GM12891 (cell line): ENCODE results near the gene PARP3.

ENCODE experiments used
- POLR2AphosphoS5 ChIP-seq: IDR thresholded peaks from 2 replicates; pipeline ENCODE4 v1.6.1; 2011; ENCODE audit warnings: low read depth, low read length, control low read depth
- SPI1 ChIP-seq: IDR thresholded peaks from 2 replicates; pipeline ENCODE4 v1.6.1; 2011; ENCODE audit warnings: low read depth, low read length, control low read depth
- TAF1 ChIP-seq: IDR thresholded peaks from 2 replicates; pipeline ENCODE4 v1.6.1; 2011; ENCODE audit warnings: low read depth, low read length, control low read depth

DNA sequence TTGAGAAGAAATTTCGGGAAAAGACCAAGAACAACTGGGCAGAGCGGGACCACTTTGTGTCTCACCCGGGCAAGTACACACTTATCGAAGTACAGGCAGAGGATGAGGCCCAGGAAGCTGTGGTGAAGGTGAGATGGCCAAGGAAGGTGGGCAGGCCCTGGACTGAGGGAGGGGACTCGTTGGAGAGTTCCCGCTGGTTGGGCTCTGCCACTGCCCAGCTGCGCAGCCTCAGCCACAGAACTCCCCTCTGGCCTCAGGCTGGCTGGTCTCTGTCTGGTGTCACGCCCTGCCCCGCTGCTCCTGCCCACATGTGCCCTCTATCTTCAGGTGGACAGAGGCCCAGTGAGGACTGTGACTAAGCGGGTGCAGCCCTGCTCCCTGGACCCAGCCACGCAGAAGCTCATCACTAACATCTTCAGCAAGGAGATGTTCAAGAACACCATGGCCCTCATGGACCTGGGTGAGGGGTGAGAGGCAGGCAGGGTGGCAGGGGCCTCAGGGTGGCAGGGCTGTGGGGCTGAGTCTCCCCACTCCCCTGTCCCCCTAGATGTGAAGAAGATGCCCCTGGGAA lies 2.4 kb downstream of the PARP3 start:
- TF ChIP-seq TAF1 (no peak), POLR2AphosphoS5 (no peak), SPI1 (no peak)
